PC-9 (cell line): ENCODE results near the gene GHR. TPM values are rescaled to one million over a fixed set of nuclear protein-coding genes. Genes with fewer than 3 reads are reported as not detected.

Experiments
- BruUV-seq: library from RNA; stranded (reverse); fragments of 400-500 nt; replicated peaks from 2 replicates; lab custom pipeline; 2021; lab: Mats Ljungman, UMichigan
- CTCF ChIA-PET: fragments of 300-600 bp; sonication (Branson Sonifier 250); formaldehyde crosslinking; loops from one replicate; lab custom pipeline; 2022; ENCODE audit warnings: antibody characterized with exemption; lab: Charles Lee
- POLR2A ChIA-PET: fragments of 300-600 bp; sonication (Branson Sonifier 250); formaldehyde crosslinking; loops from one replicate; lab custom pipeline; 2022; ENCODE audit warnings: antibody characterized with exemption; ENCODE audit not compliant: unreplicated experiment; lab: Charles Lee
- DNase-seq, 2 experiments: peaks; one replicate each; pipeline versions ENCODE4 v3.0.0 to v3.0.0-alpha.2; 2015 to 2022; ENCODE audit warnings: mixed read lengths in 1 of 2
- H2AFZ ChIP-seq: fragments of 200-600 bp; sonication (generic); 2 replicates; pipeline ENCODE4 v1.8.1; 2017; ENCODE audit warnings: antibody characterized with exemption
- H3F3A ChIP-seq: fragments of 200-600 bp; sonication (generic); 2 replicates; pipeline ENCODE4 v1.8.1; 2017; ENCODE audit warnings: antibody characterized with exemption, mild to moderate bottlenecking, low read depth; ENCODE audit not compliant: insufficient read depth
- H3K27ac ChIP-seq: fragments of 200-600 bp; sonication (generic); 2 replicates; pipeline ENCODE4 v1.6.1; 2016; ENCODE audit warnings: mixed run types
- H3K27me3 ChIP-seq: fragments of 200-600 bp; sonication (generic); 2 replicates; pipeline ENCODE4 v1.6.1; 2016; ENCODE audit warnings: low read depth, mixed run types; ENCODE audit not compliant: insufficient read depth
- H3K36me3 ChIP-seq: fragments of 200-600 bp; sonication (generic); 2 replicates; pipeline ENCODE4 v1.6.1; 2016; ENCODE audit warnings: low read depth, mixed run types
- H3K4me1 ChIP-seq: fragments of 200-600 bp; sonication (generic); replicated peaks from 2 replicates; pipeline ENCODE4 v1.6.1; 2016; ENCODE audit warnings: mixed run types; ENCODE audit not compliant: insufficient read depth
- H3K4me2 ChIP-seq: fragments of 200-600 bp; sonication (generic); 2 replicates; pipeline ENCODE4 v1.6.1; 2017; ENCODE audit warnings: mixed run types
- H3K4me3 ChIP-seq: fragments of 200-600 bp; sonication (generic); 2 replicates; pipeline ENCODE4 v1.6.1; 2016; ENCODE audit warnings: mixed run types
- H3K79me2 ChIP-seq: fragments of 200-600 bp; sonication (generic); 2 replicates; pipeline ENCODE4 v1.6.1; 2017; ENCODE audit warnings: low read depth, mixed run types
- H3K9me2 ChIP-seq: fragments of 200-600 bp; sonication (generic); 2 replicates; pipeline ENCODE4 v1.8.1; 2017; ENCODE audit warnings: mild to moderate bottlenecking; ENCODE audit not compliant: insufficient read depth
- H3K9me3 ChIP-seq: fragments of 200-600 bp; sonication (generic); 2 replicates; pipeline ENCODE4 v1.8.1; 2016; ENCODE audit warnings: low read depth; ENCODE audit not compliant: insufficient read depth
- H4K20me1 ChIP-seq: fragments of 200-600 bp; sonication (generic); 2 replicates; pipeline ENCODE4 v1.8.1; 2017; ENCODE audit not compliant: insufficient read depth
- EZH2 ChIP-seq: fragments of 200-600 bp; sonication (generic); IDR thresholded peaks from 2 replicates; pipeline ENCODE4 v1.8.0; 2017; ENCODE audit warnings: antibody characterized with exemption, low read depth
- intact Hi-C: fragments of 100-400 bp; cut with micrococcal nuclease; formaldehyde crosslinking; loops from one replicate; pipeline ENCODE4 v1.10.0; 2022; ENCODE audit not compliant: unreplicated experiment
- total RNA-seq: library from RNA; stranded (reverse); gene quantifications from 2 replicates; pipeline ENCODE4 v1.2.3, GENCODE V29; 2021
- TF ChIP-seq, protein P1 (sequence below): fragments of 200-600 bp; sonication (generic); conservative IDR thresholded peaks from 2 replicates; pipeline ENCODE4 v1.6.1; 2017; ENCODE audit warnings: mixed run types, antibody characterized with exemption, mild to moderate bottlenecking, moderate library complexity

Gene GHR
- total RNA-seq, 1 experiment from 2014 or later: not detected

DNA sequence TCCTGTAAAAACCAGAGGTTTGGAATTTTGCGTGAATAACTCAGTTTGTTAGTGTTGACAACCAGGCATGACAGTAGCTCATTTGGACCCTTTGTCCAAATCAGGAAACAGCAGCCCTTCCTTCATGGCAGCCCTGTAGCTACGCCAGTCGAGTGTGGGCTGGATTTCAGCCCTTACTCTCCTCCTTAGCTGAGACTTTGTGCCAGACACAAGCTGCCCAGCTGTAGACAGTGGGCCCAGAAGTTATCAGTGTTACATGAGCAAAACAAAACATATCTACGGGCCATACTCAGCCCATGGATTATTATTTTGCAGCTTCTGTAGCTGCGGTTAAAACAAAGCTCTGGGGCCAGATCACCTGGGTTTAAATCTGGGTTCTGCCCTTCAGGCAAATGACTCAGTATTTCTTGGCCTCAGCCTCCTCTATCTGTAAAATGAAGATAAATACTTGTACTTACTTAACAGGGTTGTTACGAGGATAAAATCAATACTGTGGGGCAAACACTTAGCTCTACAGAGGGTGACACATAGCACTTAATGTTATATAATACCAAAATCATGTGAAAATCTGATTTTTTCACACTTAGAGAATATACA lies 76.9 kb downstream of the GHR start:
- POLR2A ChIA-PET: no interaction called here

DNA sequence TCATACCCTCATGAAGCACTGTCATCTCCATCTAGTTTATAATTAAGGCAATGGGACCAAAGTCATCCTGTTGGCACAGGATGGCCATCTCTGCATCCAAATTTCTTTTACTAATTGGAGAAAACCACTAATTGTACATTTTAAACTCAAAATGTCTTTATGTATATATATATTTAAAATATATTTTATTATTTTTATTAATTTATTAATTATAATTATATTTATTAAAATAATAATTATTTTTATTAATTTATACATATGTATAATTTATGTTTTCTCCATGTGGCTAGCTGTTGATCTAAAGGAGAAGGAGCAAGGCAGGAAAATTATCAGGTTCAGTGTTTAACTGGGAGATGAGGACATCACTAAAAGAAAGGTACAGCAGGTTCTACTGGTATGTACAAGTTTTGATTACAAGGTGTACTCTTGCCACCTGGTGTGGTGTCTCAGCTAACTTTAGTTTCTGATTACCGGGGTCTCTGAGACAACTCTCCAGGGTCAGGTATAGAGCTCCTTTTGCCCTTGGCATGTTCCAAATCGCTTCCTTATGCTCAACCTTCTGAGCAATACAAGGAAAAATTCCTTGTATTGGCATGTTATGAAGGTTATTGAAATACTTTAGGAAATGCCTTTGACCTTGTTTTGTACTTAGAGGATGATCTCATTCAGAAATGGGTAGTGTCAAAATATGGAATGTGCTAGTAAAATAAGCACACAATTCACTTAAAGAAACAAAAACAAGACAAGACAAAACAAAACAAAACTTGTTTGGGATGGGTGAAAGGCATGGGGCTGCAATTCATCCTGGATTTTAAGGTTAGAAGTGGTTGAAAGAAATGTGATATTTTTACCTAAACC lies 79.6 kb downstream of the GHR start:
- POLR2A ChIA-PET: no interaction called here

More for the DNA sequence above, 76.9 kb downstream of the GHR start:
- Histone ChIP-seq H3K27ac (no peak overlapping the region), H2AFZ (no peak overlapping the region), H3K4me3 (no peak overlapping the region), H4K20me1 (no peaks in the 10 kb centered on the region), H3K79me2 (no peaks in the 10 kb centered on the region), H3K36me3 (no peaks in the 10 kb centered on the region), H3F3A (no peaks in the 10 kb centered on the region), H3K9me2 (no peaks in the 10 kb centered on the region), H3K27me3 (no peaks in the 10 kb centered on the region), H3K4me2 (no peak overlapping the region), H3K9me3 (no peaks in the 10 kb centered on the region), H3K4me1 (no peaks in the 10 kb centered on the region)
- BruUV-seq: no TSS peak
- CTCF ChIA-PET: interaction anchor here (0.6 kb wide), 1 partner anchor 31 kb away, joined by 3 read pairs; no protein-coding TSS in a partner anchor
- DNase-seq: peak in 1 of 2 experiments; percentile 21
- no peak for TF ChIP-seq EZH2
- TF ChIP-seq, protein P1, sequence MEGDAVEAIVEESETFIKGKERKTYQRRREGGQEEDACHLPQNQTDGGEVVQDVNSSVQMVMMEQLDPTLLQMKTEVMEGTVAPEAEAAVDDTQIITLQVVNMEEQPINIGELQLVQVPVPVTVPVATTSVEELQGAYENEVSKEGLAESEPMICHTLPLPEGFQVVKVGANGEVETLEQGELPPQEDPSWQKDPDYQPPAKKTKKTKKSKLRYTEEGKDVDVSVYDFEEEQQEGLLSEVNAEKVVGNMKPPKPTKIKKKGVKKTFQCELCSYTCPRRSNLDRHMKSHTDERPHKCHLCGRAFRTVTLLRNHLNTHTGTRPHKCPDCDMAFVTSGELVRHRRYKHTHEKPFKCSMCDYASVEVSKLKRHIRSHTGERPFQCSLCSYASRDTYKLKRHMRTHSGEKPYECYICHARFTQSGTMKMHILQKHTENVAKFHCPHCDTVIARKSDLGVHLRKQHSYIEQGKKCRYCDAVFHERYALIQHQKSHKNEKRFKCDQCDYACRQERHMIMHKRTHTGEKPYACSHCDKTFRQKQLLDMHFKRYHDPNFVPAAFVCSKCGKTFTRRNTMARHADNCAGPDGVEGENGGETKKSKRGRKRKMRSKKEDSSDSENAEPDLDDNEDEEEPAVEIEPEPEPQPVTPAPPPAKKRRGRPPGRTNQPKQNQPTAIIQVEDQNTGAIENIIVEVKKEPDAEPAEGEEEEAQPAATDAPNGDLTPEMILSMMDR: no peak
- intact Hi-C loops: no loop called here

DNA sequence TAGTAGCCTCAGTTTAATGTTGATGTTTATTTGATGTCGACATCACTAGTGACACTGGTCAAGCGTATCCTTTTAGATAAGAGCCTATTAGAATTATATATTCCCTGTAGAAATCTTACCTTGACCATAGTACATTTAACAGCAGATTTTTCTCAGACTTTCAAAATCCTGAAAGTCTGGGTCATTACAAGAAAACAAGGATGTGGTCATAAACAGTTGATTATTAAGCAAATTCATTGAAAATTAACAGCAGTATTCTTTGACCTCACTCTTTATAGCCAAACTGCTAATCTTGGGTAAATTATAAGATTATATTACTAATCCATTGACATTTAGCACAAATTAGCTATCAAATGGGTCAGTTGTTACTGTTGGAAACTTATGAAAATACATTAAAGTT lies 83.4 kb downstream of the GHR start:
- H3F3A ChIP-seq: no peaks in the 10 kb centered on the region
- CTCF ChIA-PET: no interaction called here
- H4K20me1 ChIP-seq: no peaks in the 10 kb centered on the region
- intact Hi-C loops: no loop called here
- no peaks in the 10 kb centered on the region for H3K36me3 ChIP-seq
- no peak overlapping the region for H3K4me3 ChIP-seq
- H3K4me2 ChIP-seq: no peak overlapping the region
- H3K27me3 ChIP-seq: no peaks in the 10 kb centered on the region
- H2AFZ ChIP-seq: no peak overlapping the region
- TF ChIP-seq, protein P1: no peak
- no peak for TF ChIP-seq EZH2
- no peak overlapping the region for H3K27ac ChIP-seq
- H3K4me1 ChIP-seq: no peaks in the 10 kb centered on the region
- BruUV-seq: no TSS peak
- POLR2A ChIA-PET: no interaction called here
- H3K9me3 ChIP-seq: no peaks in the 10 kb centered on the region
- no peak for DNase-seq
- no peaks in the 10 kb centered on the region for H3K9me2 ChIP-seq
- H3K79me2 ChIP-seq: no peaks in the 10 kb centered on the region

More for the DNA sequence above, 79.6 kb downstream of the GHR start:
- TF ChIP-seq EZH2: no peak
- TF ChIP-seq, protein P1: no peak
- H3K4me3 ChIP-seq: no peak overlapping the region
- intact Hi-C loops: no loop called here
- no peaks in the 10 kb centered on the region for H3K4me1 ChIP-seq
- H3K27me3 ChIP-seq: no peaks in the 10 kb centered on the region
- peak in 1 of 2 experiments; percentile 32 for DNase-seq
- no peak overlapping the region for H3K27ac ChIP-seq
- H4K20me1 ChIP-seq: no peaks in the 10 kb centered on the region
- no peaks in the 10 kb centered on the region for H3K9me2 ChIP-seq
- H3K79me2 ChIP-seq: no peaks in the 10 kb centered on the region
- H3K9me3 ChIP-seq: no peaks in the 10 kb centered on the region
- H3K4me2 ChIP-seq: no peak overlapping the region
- no peaks in the 10 kb centered on the region for H3F3A ChIP-seq
- BruUV-seq: no TSS peak
- H3K36me3 ChIP-seq: no peaks in the 10 kb centered on the region
- CTCF ChIA-PET: no interaction called here
- H2AFZ ChIP-seq: no peak overlapping the region
